ENCODE results near the gene CAVIN4.

CAVIN4 gene, protein sequence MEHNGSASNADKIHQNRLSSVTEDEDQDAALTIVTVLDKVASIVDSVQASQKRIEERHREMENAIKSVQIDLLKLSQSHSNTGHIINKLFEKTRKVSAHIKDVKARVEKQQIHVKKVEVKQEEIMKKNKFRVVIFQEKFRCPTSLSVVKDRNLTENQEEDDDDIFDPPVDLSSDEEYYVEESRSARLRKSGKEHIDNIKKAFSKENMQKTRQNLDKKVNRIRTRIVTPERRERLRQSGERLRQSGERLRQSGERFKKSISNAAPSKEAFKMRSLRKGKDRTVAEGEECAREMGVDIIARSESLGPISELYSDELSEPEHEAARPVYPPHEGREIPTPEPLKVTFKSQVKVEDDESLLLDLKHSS

GRCh38 chr9:100577776-100578448 lies at the start of gene CAVIN4:
Gene CAVIN4, plus strand, starts transcription at chr9:100578079. Its CDS starts 65 bp downstream, at chr9:100578144.
- DNase-seq (ENCODE audit: low spot score): no peak

- DNase-seq (ENCODE audit: low spot score): no peak
Observed at GRCh38 chr9:100534401-100534800, 43.5 kb upstream of the CAVIN4 start.

DNA sequence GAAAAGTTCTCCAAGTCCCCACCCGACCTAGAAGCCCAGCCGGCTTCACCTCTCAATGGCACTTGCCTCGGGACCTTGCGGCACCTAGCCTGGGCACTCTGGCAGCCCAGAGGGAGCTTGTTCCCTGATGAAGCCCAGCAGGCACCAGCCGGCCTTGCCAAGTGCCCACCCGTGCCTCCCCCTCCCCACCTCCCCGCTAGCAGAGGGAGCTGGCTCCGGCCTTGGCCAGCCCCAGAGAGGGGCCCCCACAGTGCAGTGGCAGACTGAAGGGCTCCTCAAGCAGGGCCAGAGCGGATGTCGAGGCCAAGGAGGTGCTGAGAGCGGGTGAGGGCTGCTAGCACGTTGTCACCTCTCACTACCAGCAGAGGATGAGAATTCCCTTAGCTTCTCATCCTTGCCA lies 37.6 kb upstream of the CAVIN4 start:
- no peak for DNase-seq (ENCODE audit: low spot score)

DNA sequence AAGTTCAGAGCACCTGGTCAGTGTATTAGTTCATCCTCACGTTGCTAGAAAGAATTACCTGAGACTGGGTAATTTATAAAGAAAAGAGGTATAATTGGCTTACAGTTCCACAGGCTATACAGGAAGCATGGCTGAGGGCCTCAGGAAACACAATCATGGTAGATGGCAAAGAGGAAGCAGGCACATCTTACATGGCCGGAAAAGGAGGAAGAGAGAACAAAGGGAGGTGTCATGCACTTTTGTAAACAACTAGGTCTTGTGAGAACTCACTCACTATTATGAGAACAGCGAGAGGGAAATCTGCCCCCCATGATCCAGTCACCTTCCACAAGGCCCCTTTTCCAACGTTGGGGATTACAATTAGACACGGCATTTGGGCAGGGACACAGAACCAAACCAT lies 28.8 kb upstream of the CAVIN4 start:
- no peak for DNase-seq (ENCODE audit: low spot score)

DNA sequence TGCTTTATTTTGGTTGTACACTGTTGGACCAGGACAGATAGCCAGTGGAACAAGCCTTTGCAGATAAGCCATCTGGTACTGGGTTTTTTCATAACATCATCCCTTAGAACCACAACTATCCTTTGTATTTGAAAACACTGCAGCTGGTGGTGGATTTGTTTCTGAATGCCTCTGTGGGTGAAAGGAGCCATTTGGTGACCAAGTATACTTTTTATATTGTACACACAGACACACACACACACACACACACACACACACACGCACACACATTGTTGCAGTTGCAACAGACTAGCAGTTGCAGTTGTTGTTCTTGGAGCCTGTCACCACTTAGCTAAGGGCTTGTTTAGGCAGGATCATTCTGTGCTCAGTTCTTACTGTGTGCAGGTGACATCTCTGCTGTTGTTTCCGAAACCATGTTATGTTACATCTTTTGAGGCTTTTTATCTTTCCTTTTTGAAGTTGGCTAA lies 22.9 kb upstream of the CAVIN4 start:
- DNase-seq (ENCODE audit: low spot score): no peak

- DNase-seq (ENCODE audit: low spot score): no peak
Observed at GRCh38 chr9:100555471-100555870, 22.4 kb upstream of the CAVIN4 start.

- DNase-seq (ENCODE audit: low spot score): no peak
Observed at GRCh38 chr9:100557053-100557452, 20.8 kb upstream of the CAVIN4 start.

DNA sequence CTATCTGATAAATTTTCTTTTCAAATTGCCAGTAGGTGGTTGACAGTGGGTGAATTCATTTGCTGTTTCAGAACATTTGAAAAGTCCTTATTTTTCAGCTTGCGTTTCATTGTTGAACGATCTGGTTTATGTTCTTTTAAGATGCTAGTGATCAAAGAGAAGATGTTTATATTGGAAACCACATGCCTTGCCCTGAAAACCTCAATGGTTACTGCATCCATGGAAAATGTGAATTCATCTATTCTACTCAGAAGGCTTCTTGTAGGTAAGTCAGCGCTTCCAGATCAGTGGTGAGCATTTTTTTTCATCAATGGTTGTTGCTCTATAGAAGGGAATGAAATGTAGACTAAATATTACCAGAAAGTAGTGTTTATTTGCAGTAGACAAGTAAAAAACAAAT lies 16.6 kb upstream of the CAVIN4 start:
- DNase-seq (ENCODE audit: low spot score): no peak

- DNase-seq (ENCODE audit: low spot score): no peak
Observed at GRCh38 chr9:100567856-100568255, 10.0 kb upstream of the CAVIN4 start.

GRCh38 chr9:100573655-100574260 lies 4.1 kb upstream of the CAVIN4 start:
- no peak for DNase-seq (ENCODE audit: low spot score)

DNA sequence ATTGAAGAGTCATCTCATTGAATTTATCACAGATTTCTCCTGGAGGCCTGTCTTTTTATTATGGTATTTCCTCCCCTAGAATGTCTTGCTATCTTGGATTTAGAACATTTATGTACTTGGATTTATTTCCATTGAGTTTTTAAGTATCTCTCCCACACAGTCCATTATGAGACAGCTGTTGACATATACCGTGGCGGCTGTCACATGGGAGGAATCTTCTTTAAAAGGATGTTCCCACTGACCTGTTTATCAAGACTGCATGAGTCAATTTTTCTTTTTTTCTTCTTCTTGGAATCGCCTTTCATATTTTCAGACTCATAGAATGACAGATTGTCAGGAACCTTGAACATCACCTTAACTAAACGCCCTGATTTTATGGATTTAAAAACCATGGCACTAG lies 2.9 kb upstream of the CAVIN4 start:
- no peak for DNase-seq (ENCODE audit: low spot score)

DNA sequence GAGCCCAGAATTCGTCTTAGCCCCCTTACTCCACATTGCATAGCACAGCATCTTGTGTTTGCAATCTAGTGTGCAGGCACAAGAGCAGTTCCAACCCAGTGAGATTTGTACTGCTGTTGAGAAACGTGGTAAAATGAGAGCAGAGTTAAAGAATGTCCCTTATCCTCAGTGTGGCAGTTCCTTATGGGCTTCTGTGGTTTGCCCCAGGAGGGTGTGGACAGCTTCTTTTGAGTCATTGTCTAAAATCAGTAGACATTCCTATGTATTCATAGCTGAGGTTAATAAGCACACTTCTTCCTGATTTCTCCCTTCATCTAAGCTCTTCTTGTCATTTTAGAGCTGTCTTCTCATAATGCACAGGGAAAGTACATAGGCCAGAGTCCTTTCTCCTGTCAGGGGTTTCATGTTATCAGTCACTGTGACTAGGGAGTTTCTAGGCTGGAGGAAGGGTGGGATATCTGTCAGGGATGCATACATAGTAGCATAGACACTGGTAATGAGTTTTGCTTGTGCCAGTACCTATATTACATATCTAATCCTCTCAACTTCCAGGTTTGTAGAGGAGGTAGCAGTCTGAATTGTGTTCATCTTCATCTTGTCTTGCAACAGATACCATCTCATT lies 2.0 kb upstream of the CAVIN4 start:
- DNase-seq (ENCODE audit: low spot score): no peak

DNA sequence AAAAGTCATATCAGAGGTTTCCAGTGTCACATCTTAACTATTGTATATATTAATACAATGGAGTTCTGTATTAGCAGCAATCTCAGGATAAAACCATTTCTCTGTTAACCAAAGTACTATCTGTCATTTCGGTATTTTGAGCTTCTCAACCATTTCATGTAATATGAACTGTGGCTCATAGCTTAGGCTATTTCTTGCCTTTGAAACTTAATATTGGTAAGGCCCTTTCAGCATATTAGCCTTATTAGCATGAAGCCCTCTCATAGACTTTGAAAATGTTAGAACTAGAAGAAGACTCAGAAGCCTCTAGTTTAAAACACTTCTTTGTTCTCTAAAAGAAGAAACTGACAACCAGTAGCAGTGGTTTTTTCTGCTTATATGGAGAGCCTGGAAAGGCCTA lies 731 bp downstream of the CAVIN4 start:
- no peak for DNase-seq (ENCODE audit: low spot score)

DNA sequence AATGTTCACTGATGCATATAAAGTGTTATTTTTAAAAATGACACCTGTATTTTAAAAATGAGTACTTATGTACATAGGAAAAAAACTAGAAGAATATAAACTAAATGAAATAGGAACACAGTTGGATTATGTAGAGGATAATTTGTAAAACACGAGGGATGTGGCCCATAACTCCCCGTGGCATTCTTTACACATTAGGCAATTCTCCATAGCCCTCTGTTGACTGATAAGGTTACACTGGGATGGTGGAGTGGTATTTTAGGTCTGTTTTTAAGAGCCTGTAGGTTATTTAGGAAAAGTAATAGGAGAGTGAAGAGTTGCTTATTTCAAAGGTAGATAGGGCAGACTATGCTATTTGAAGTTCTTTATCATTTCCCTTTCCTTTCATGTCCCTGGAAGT lies 1.8 kb downstream of the CAVIN4 start:
- DNase-seq (ENCODE audit: low spot score): no peak

DNA sequence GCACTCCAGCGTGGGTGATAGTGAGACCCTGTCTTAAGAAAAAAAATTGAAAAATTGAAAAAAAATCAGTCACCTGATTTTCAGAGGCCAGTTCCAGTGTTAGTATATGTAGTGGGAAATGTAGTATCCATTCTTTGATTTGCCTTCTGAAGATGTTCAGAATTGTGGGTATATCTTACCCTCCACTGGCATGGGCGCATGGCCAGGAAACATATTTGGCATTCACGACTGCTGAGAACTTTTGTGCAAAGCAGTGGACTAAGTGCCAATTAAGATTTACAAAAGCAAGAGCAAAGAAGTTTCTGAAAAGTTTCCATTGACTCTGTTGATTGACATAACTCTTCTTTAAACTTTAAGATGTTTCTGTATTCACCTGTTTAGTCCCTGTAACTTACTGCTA lies 2.4 kb downstream of the CAVIN4 start:
- no peak for DNase-seq (ENCODE audit: low spot score)

GRCh38 chr9:100581081-100581480 lies 3.2 kb downstream of the CAVIN4 start:
- no peak for DNase-seq (ENCODE audit: low spot score)

- no peak for DNase-seq (ENCODE audit: low spot score)
Observed at GRCh38 chr9:100581661-100582060, 3.8 kb downstream of the CAVIN4 start.

DNA sequence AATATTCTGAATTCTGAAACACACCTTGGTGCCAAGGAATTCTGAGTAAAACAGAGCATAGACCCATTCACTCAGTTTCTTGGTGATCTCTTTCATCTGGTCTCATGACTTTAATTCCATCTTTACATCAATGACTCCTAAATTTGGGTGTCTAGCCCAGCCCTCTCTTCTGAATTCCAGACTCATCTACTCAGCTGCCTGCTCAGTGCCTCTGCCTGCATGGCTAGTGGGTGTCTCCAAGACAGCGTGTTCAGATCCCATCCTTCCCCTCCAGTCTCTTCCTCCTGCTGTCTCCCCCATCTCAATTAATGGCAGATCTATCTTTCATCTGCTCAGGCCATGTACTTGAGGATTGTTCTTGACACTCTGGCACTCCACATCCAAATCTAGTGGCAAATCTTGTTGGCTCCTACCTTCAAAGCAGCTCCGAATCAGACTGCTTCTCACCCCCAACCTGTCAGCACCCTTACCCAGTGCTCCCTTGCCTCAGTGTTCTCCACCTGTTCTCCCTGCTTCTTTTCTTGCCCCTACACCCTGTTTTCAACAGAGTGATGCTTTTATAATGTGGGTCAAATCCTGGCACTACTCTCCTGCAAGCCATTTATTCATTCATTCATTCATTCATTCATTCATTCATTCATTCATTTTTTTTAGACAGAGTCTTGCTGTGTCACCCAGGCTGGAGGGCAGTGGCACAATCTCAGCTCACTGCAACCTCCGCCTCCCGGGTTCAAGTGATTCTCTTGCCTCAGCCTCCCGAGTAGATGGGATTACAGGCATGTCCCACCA lies 5.3 kb downstream of the CAVIN4 start:
- no peak for DNase-seq (ENCODE audit: low spot score)

DNA sequence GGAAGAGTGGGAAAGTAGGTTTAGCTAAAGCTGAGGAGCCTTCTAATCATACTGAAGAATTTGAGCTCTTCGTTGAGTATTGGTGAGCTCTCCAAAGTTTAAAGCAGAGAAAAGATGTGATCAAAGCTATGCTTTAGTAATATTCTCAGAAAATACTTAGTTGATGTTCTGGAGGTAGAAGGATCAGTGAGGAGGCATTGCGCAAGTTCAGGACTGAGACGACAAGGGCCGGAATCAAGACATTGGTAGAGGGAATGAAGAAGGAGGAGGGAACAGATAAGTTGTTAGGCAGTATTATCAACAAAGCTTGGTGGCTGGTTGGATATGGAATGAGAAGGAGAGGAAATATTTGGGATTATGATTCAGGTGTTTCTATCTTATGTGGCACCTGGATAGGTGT lies 7.1 kb downstream of the CAVIN4 start:
- no peak for DNase-seq (ENCODE audit: low spot score)

- DNase-seq (ENCODE audit: low spot score): no peak
Observed at GRCh38 chr9:100586093-100586492, 8.2 kb downstream of the CAVIN4 start.

DNA sequence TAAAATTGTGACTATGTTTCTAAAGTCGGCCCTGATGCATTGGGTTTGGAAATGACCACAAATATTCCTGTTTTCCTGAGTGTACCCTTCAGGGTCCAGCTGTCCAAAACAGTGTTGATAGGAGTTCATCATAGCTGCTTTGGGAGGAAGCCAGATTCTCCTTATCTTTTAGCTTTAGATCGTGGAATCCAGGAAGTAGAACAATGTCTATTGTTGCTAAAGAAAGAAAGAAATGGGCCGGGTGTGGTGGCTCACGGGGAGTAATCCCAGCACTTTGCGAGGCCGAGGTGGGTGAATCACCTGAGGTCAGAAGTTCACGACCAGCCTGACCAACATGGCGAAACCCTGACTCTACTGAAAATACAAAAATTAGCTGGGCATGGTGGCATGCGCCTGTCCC lies 9.5 kb downstream of the CAVIN4 start:
- no peak for DNase-seq (ENCODE audit: low spot score)

GRCh38 chr9:100589582-100589981 lies 11.7 kb downstream of the CAVIN4 start:
- no peak for DNase-seq (ENCODE audit: low spot score)

All from D341Med (cell line).